ENCODE results near the gene CTDSPL. TPM values are rescaled to one million over a fixed set of nuclear protein-coding genes. Genes with fewer than 3 reads are reported as not detected.

CTDSPL gene
- total RNA-seq, 1 donor from 2014 or later = 57.4 TPM

DNA sequence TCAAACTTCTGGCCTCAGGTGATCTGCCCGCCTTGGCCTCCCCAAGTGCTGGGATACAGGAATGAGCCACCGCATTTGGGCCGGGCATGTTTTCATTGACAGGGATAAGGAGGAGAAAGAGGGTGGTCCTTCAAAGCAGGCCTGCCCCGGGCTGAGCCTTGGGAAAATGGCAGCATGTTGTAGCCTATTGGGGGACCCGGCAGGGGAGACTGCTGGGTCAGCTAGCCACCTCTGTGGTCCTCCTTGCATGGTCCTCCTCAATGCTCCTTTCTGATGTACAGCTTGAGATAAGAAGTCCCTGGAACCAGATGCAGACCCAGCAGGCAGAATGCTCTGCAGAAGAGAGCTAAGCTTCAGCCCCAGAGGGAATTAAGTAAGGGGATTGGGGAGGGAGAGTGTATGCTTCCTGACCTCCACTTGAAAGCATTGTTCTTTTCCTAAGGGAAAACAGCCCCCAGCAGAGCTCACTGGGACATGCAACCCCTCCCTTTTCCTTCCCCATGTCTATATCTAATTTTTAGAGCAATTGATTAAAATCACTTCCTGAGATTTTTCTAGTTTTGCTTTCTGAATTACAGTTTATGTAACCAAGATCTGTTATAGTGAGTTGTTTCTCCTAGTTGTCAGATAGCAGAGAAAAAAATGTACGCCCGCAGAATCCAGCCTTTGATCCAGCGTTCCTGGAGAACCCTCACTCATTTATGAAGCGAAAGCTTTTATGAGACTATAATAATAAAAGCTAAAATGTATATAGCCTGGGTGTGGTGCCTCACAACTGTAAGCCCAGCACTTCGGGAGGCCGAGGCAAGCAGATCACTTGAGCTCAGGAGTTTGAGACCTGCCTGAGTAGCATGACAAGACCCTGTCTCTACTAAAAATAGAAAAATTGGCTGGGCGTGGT is 80.2 kb downstream of the CTDSPL start:
- DNase-seq (ENCODE audit: low read depth, low spot score) = no peak

DNA sequence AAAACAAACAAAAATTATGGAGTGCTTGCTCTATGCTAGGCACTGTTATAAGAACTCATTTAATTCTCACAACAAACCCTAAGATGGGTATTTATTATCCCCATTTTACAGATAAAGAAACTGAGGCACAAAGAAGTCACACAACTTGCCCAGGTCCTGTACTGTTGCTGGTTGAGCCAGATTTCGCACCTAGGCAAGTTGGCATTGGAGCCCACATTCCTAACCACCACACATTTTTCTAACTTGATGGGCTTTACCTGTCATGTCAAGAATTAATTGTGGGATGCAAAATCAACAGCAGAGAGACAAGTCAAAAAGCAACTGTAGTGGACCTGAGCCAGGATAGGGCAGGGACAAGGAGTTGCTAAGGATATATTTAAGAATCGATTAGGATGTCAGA is 81.0 kb downstream of the CTDSPL start:
- DNase-seq (ENCODE audit: low read depth, low spot score) = no peak

DNA sequence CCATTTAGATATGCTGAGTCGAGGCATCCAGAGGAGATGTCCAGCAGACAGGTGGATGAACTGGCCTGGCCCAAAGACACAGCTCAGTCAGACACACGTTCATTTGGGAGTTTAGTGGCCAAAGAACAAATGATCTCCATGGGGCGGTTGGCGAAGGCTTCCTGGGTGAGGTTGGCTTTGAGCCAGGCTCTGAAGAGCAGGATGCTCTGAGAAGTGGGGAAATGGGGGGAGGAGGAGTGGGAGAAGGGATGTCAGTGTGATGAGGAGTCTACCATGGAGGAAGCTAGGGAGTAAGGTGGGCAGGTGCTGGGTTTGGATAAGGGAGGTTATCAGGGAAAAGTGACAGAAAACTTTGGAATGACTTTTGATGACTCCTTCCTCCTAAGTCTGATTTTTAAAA is 81.4 kb downstream of the CTDSPL start:
- DNase-seq (ENCODE audit: low read depth, low spot score) = no peak

DNA sequence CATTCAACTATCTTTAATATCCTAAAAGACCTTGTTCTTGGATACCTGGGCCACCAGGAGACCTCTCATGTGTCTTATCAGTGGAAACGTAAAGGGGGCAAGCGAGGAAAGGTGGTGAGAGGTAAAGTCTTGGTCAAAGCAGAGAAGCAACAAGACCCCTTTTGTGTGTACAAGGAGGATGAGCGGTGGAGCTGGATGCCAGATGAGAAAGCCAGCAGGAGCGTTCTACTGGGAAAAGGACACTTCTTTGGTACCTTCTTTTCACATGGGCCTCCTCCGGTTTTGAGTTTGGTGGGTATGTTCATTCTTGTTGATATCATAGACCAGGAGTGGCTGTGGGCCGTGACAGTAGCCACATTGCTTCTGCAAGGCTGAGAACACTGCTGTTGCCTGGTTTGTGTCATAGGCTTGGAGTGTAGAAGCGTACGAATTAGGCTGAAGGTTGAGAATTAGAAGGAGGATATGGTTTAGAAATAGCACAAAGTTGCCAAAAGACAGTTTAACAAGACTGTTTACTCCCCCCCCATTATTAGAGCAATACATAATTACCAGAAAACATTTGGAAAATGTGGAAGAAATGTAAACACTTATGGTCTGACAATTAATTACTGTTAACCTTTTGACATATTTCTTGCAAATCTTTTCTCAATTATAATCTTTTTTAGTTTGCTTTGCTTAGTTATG is 82.1 kb downstream of the CTDSPL start:
- DNase-seq (ENCODE audit: low read depth, low spot score) = no peak

- DNase-seq (ENCODE audit: low read depth, low spot score) = no peak
These were observed 82.7 kb downstream of the CTDSPL start for GRCh38 chr3:37944391-37944842.

GRCh38 chr3:37945156-37945806 is 83.6 kb downstream of the CTDSPL start:
- no peak for DNase-seq (ENCODE audit: low read depth, low spot score)

DNA sequence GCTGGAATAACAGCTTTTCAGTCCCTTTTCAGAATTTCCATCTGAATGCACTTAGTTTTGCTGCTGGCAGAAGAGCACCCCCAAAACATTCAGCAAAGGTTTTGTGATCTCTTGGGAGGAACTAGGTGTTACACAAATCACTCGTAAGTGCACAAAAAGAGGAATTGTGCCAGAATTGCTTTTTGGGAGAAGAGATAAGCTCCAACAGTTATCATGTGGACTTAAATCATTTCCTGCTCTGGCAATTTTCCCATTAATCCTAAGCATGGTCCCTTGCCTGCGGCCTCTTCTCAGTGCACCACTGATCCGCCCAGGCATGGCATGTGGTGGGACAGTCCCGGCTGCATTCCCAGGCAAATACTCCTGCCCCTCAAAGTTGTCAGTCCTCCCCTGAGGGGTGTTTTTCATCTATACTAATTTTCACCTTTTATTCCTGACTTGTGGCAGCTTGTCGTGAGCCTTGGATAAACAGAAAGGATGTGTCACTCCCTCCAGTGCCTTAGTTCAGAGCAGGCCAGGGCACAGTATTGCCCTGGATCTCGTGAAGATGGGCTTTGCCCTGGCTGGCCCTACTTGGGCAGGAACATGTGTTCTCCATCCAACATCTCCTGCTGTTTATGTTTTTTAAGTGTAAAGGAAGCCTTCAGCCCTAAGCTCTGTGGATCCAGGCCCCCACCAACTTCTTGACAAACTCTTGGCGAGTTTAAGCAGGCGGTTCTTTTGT is 84.3 kb downstream of the CTDSPL start:
- DNase-seq (ENCODE audit: low read depth, low spot score) = peak; percentile 65

GRCh38 chr3:37946531-37946889 is 84.8 kb downstream of the CTDSPL start:
- no peak for DNase-seq (ENCODE audit: low read depth, low spot score)

- DNase-seq (ENCODE audit: low read depth, low spot score) = no peak
These were observed 88.2 kb downstream of the CTDSPL start for GRCh38 chr3:37949866-37950265.

- no peak for DNase-seq (ENCODE audit: low read depth, low spot score)
These were observed 90.9 kb downstream of the CTDSPL start for GRCh38 chr3:37952564-37952963.

DNA sequence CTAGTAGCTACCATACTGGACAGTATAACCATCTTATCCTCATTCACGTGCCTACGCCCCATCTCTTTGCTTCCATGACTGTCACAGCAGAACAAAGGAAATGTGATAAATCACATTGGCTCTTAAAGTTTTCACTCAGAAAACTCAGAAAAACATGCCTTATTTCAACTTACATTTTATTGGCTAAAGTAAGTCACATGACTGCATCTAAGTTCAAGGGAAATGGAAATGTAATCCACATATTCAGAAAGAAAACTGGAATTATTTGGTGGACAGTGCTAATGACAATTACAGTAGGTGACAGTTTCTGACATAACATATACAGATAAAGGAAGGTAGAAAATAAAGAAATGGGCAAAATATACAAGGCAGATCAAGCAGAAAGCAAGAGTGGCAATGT is 91.5 kb downstream of the CTDSPL start:
- no peak for DNase-seq (ENCODE audit: low read depth, low spot score)

GRCh38 chr3:37953707-37954394 is 92.2 kb downstream of the CTDSPL start:
- no peak for DNase-seq (ENCODE audit: low read depth, low spot score)

DNA sequence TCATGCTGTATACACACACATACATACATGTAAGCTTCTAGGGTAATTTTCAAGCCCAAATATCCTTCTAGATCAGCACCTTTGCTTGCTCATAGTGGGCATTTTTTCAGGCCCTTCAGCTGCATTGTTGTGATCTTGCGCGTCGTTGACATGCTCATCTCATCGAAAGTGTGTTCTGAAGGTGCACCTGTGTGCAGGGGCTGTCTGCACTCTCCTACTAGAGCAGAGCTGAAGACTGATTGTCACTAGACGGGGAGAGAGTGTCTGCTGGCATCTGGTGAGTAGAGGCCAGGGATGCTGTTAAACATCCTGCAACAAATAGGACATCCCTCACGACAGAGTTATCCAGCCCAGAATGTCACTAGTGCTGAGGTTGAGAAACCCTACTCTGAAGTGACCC is 93.2 kb downstream of the CTDSPL start:
- DNase-seq (ENCODE audit: low read depth, low spot score) = no peak

- no peak for DNase-seq (ENCODE audit: low read depth, low spot score)
These were observed 94.4 kb downstream of the CTDSPL start for GRCh38 chr3:37955918-37956707.

DNA sequence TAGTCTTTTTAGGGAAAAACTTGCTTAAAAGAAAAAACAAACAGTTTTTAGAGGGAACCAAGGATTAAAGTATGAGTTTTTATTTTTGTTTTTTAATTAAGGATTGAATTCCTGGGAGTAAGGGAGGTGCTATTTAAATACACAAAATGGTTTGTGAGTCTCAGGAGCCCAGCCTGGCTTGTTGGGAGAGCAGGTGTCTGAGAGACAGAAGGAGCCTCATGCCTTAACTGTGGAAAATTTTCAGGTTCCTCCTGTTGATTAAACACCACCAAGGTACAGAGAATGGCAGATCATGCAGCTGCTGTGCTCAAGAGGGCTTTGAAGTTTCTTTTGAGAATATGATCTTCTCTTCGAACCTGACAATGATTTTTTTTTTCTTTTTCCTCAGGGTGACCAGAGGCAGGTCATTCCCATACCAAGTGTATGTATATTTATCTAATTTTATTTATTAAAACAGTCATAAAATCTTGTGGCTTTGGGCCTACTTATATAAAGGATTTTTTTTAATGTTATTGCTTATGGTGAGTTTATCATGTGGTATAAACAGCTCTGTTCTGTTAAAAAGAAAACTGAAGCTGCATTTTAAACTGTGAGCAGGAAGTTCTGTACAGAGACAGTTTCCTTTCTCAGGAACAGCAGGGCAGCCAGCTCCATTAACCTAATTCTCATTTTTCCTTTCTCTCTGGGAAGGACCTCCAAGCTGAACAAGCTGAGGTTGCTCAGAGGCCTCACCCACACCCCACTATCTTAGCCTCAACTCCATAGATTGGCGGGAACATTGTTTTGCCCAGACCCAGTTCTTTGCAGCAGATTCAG is 95.3 kb downstream of the CTDSPL start:
- DNase-seq (ENCODE audit: low read depth, low spot score) = no peak

DNA sequence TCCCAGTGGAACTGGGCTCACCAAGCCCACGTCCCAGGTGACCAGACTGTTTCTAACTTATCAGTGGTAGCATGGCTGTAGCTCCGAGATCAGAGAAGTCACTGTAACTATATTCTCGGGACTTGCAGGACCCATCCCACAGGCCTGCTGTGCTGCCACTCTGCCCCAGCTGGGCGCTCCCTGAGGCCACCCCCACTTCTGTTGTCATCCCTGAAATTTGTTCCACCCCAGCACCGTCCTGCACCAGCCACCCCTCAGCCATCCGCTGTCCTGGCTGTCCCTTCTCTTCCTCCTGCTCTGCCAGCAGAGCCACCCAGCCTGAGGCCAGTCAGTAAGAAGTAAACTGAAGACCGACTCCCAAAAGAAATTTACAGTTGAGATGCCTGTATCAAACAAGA is 95.9 kb downstream of the CTDSPL start:
- DNase-seq (ENCODE audit: low read depth, low spot score) = no peak

DNA sequence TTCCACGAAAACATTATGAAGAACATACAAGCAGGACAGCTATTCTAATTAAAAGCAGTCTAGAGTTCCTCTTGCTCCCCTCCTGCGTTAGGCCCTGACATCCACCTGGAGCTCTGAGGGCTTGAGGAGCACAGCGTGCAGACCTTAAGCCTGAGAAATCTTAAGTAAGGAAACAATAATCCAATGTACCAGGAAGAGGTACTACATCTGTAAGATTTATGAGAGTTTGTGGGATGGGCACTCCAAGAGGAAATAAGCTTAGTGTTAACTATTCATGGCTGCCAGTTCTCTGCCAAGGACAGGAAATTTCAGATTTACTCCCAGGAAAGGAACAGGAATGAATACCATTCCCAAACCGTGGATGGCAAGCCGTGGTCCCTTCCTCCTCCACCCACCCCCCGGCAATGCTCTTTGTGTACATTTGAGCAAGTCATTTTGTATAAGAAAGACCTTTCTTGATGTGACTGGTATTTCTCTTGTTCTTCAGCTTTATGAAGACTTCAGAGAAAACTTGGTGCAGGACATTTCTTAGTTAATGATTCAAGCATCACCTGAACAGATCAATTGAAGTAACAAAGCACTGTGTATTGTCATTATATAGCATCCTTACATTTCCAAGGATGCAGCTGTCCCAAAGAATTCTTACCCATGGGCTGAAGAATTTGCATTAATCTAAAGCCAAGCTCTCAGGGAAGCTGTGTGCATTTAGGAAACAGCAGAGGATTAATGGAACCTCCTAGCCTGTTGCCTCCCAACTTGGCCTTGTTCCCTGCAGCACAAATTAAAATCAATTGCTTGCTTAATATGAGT is 100.1 kb downstream of the CTDSPL start:
- no peak for DNase-seq (ENCODE audit: low read depth, low spot score)

- no peak for DNase-seq (ENCODE audit: low read depth, low spot score)
These were observed 101.3 kb downstream of the CTDSPL start for GRCh38 chr3:37963016-37963415.

- no peak for DNase-seq (ENCODE audit: low read depth, low spot score)
These were observed 102.0 kb downstream of the CTDSPL start for GRCh38 chr3:37963635-37964034.
